HT1080 (cell line): ENCODE results near the gene ARF6. TPM values are rescaled to one million over a fixed set of nuclear protein-coding genes. Genes with fewer than 3 reads are reported as not detected.

Experiments used
- DNase-seq: peaks from one replicate; pipeline ENCODE4 v3.0.0-alpha.2; 2015; ENCODE audit warnings: low read depth
- small RNA-seq: library from RNA; depleted of rRNA; stranded (forward); fragments of <200 nt; gene quantifications from one replicate; pipeline ENCODE3, GENCODE V24; 2014
- total RNA-seq: library from RNA; depleted of rRNA; stranded (reverse); fragments of >200 nt; shearing (Covaris generic); gene quantifications from 2 replicates; pipeline ENCODE4 v1.2.3, GENCODE V29; 2014; rRNA removed

The ARF6 gene
- total RNA-seq, 1 experiment from 2014 or later: 119 TPM

- DNase-seq: no peak
Observed at GRCh38 chr14:49939884-49940510, 47.1 kb downstream of the ARF6 start.

- no peak for DNase-seq
Observed at GRCh38 chr14:49940808-49941421, 48.0 kb downstream of the ARF6 start.

GRCh38 chr14:49942090-49942489 is 49.2 kb downstream of the ARF6 start:
- no peak for DNase-seq

- no peak for DNase-seq
Observed at GRCh38 chr14:49944501-49944900, 51.6 kb downstream of the ARF6 start.

GRCh38 chr14:49945448-49946319 is 52.8 kb downstream of the ARF6 start:
- no peak for DNase-seq

Small RNA genes within 50 kb of the gene (small RNA-seq; reads per million reads assigned to genes)
- gene RF00017: not detected
- 3.4 reads per million, percentile 86 among the genes with 10 or more reads in this experiment for gene RN7SL2
- gene RN7SL3: 0.95 reads per million, percentile 73 among the genes with 10 or more reads in this experiment
- gene RNU6-189P: not detected

Other genes with a start within 250 kb of the ARF6 start
- gene POLE2, start 204.9 kb upstream of the ARF6 start, total RNA-seq: 16.8 and 19.0 TPM in 2 replicates
- not detected in 2 replicates for gene KLHDC1, start 200.0 kb upstream of the ARF6 start, total RNA-seq
- 48.4 and 66.2 TPM in 2 replicates for gene KLHDC2, start 124.9 kb upstream of the ARF6 start, total RNA-seq
- gene NEMF, start 40.3 kb upstream of the ARF6 start, total RNA-seq: 31.2 and 38.6 TPM in 2 replicates
- 3.6 and 4.2 TPM in 2 replicates for gene VCPKMT, start 223.5 kb downstream of the ARF6 start, total RNA-seq